WTC11 (cell line): Measurements from ENCODE around the gene POLR3GL. TPM values are rescaled to one million over a fixed set of nuclear protein-coding genes. Genes with fewer than 3 reads are reported as not detected.

Experiments used
- ATAC-seq: fragments of 200-7000 bp; cut with Tn5 transposase; 2 replicates; pipeline ENCODE4 v1.10.0; 2021; ENCODE audit warnings: mild to moderate bottlenecking, moderate library complexity
- CTCF ChIA-PET: fragments of 300-600 bp; sonication (Branson Sonifier 250); formaldehyde crosslinking; loops from one replicate; lab custom pipeline; 2021; ENCODE audit warnings: antibody characterized with exemption; lab: Charles Lee
- POLR2A ChIA-PET: fragments of 350-600 bp; sonication (Branson Sonifier 250); formaldehyde crosslinking; loops from one replicate; lab custom pipeline; 2021; ENCODE audit warnings: antibody characterized with exemption; lab: Charles Lee
- DNase-seq: peaks from one replicate; pipeline ENCODE4 v3.0.0; 2021; ENCODE audit warnings: low spot score
- H3K27ac Mint-ChIP-seq: 2 replicates; pipeline ENCODE4 v1.8.0; 2021; ENCODE audit warnings: mixed read lengths
- H3K27me3 Mint-ChIP-seq: 2 replicates; pipeline ENCODE4 v1.8.0; 2021; ENCODE audit warnings: low read depth, mild to moderate bottlenecking, moderate library complexity, mixed read lengths
- H3K36me3 Mint-ChIP-seq: 2 replicates; pipeline ENCODE4 v1.8.0; 2021; ENCODE audit warnings: mixed read lengths
- H3K4me1 Mint-ChIP-seq: 2 replicates; pipeline ENCODE4 v1.8.0; 2022; ENCODE audit warnings: mixed read lengths
- H3K4me3 Mint-ChIP-seq: 2 replicates; pipeline ENCODE4 v1.8.0; 2021; ENCODE audit warnings: mild to moderate bottlenecking, moderate library complexity, mixed read lengths
- H3K9me3 Mint-ChIP-seq: 2 replicates; pipeline ENCODE4 v1.8.0; 2021; ENCODE audit warnings: mixed read lengths
- AR ChIP-seq: fragments of 250-450 bp; sonication (Bioruptor Pico); IDR thresholded peaks from 2 replicates; pipeline ENCODE4 v1.9.0; 2021; ENCODE audit warnings: mild to moderate bottlenecking
- ATF3 ChIP-seq: sonication (generic); formaldehyde crosslinking; conservative IDR thresholded peaks from 2 replicates; pipeline ENCODE4 v1.8.1; 2022; ENCODE audit warnings: mild to moderate bottlenecking, missing genetic modification reagents
- CDX4 ChIP-seq: fragments of 250-450 bp; sonication (Bioruptor Pico); IDR thresholded peaks from 2 replicates; pipeline ENCODE4 v1.9.0; 2021; ENCODE audit warnings: moderate library complexity, mild to moderate bottlenecking, inconsistent platforms, borderline replicate concordance
- CREM ChIP-seq: sonication (generic); formaldehyde crosslinking; IDR thresholded peaks from 2 replicates; pipeline ENCODE4 v1.8.1; 2022; ENCODE audit warnings: mild to moderate bottlenecking, missing genetic modification reagents, moderate library complexity
- E2F4 ChIP-seq: sonication (generic); formaldehyde crosslinking; IDR thresholded peaks from 2 replicates; pipeline ENCODE4 v1.8.1; 2022; ENCODE audit warnings: low read depth, mild to moderate bottlenecking, moderate library complexity, missing genetic modification reagents, borderline replicate concordance
- ELF4 ChIP-seq: sonication (generic); formaldehyde crosslinking; IDR thresholded peaks from 2 replicates; pipeline ENCODE4 v1.8.1; 2022; ENCODE audit warnings: low read depth, mild to moderate bottlenecking, moderate library complexity, missing genetic modification reagents
- FOXP1 ChIP-seq: sonication (generic); formaldehyde crosslinking; IDR thresholded peaks from 2 replicates; pipeline ENCODE4 v1.8.0; 2022; ENCODE audit warnings: missing genetic modification reagents, mild to moderate bottlenecking, moderate library complexity, borderline replicate concordance
- GRHL2 ChIP-seq: fragments of 250-450 bp; sonication (Bioruptor Pico); IDR thresholded peaks from 2 replicates; pipeline ENCODE4 v1.8.0; 2022; ENCODE audit warnings: mild to moderate bottlenecking, moderate library complexity; ENCODE audit not compliant: insufficient replicate concordance, severe bottlenecking
- GTF2I ChIP-seq: fragments of 250-450 bp; sonication (Bioruptor Pico); conservative IDR thresholded peaks from 2 replicates; pipeline ENCODE4 v1.4.0; 2021; ENCODE audit warnings: mild to moderate bottlenecking
- HMGA2 ChIP-seq: fragments of 250-450 bp; sonication (Bioruptor Pico); IDR thresholded peaks from 2 replicates; pipeline ENCODE4 v1.4.0; 2021; ENCODE audit warnings: mild to moderate bottlenecking, moderate library complexity
- HMGXB4 ChIP-seq: sonication (generic); formaldehyde crosslinking; IDR thresholded peaks from 2 replicates; pipeline ENCODE4 v1.8.1; 2023; ENCODE audit warnings: mild to moderate bottlenecking, moderate library complexity, missing genetic modification reagents
- IRF2 ChIP-seq: sonication (generic); formaldehyde crosslinking; IDR thresholded peaks from 2 replicates; pipeline ENCODE4 v1.8.0; 2022; ENCODE audit warnings: low read depth, missing genetic modification reagents, borderline replicate concordance
- NFATC4 ChIP-seq: fragments of 250-450 bp; sonication (Bioruptor Pico); IDR thresholded peaks from 2 replicates; pipeline ENCODE4 v1.9.0; 2021; ENCODE audit warnings: mild to moderate bottlenecking
- NFYB ChIP-seq: sonication (generic); formaldehyde crosslinking; conservative IDR thresholded peaks from 2 replicates; pipeline ENCODE4 v1.8.0; 2022; ENCODE audit warnings: low read depth, missing genetic modification reagents
- RELA ChIP-seq: sonication (generic); formaldehyde crosslinking; IDR thresholded peaks from 2 replicates; pipeline ENCODE4 v1.8.1; 2022; ENCODE audit warnings: missing genetic modification reagents, mild to moderate bottlenecking, borderline replicate concordance
- SMAD3 ChIP-seq: sonication (generic); formaldehyde crosslinking; IDR thresholded peaks from 2 replicates; pipeline ENCODE4 v1.8.0; 2022; ENCODE audit warnings: missing genetic modification reagents, mild to moderate bottlenecking, borderline replicate concordance
- TCF7 ChIP-seq: sonication (generic); formaldehyde crosslinking; IDR thresholded peaks from 2 replicates; pipeline ENCODE4 v1.8.0; 2022; ENCODE audit warnings: mild to moderate bottlenecking, low read depth, missing genetic modification reagents, moderate library complexity
- TEAD4 ChIP-seq: sonication (generic); formaldehyde crosslinking; IDR thresholded peaks from 2 replicates; pipeline ENCODE4 v1.8.0; 2022; ENCODE audit warnings: mild to moderate bottlenecking, missing genetic modification reagents
- USF1 ChIP-seq: sonication (generic); formaldehyde crosslinking; IDR thresholded peaks from 2 replicates; pipeline ENCODE4 v1.8.0; 2022; ENCODE audit warnings: mild to moderate bottlenecking, missing genetic modification reagents
- ZBTB43 ChIP-seq: sonication (generic); formaldehyde crosslinking; IDR thresholded peaks from 2 replicates; pipeline ENCODE4 v1.8.1; 2023; ENCODE audit warnings: mild to moderate bottlenecking, missing genetic modification reagents
- ZNF219 ChIP-seq: sonication (generic); formaldehyde crosslinking; IDR thresholded peaks from 2 replicates; pipeline ENCODE4 v1.8.0; 2023; ENCODE audit warnings: missing genetic modification reagents, mild to moderate bottlenecking, borderline replicate concordance
- ZNF232 ChIP-seq: sonication (generic); formaldehyde crosslinking; IDR thresholded peaks from 2 replicates; pipeline ENCODE4 v1.8.0; 2022; ENCODE audit warnings: mild to moderate bottlenecking, missing genetic modification reagents
- ZNF263 ChIP-seq: sonication (generic); formaldehyde crosslinking; IDR thresholded peaks from 2 replicates; pipeline ENCODE4 v1.8.1; 2022; ENCODE audit warnings: low read depth, mild to moderate bottlenecking, moderate library complexity, missing genetic modification reagents
- ZNF416 ChIP-seq: fragments of 250-450 bp; sonication (Bioruptor Pico); IDR thresholded peaks from 2 replicates; pipeline ENCODE4 v1.9.0; 2021; ENCODE audit warnings: mild to moderate bottlenecking, inconsistent platforms
- total RNA-seq: library from RNA; stranded (reverse); gene quantifications from 3 replicates; pipeline ENCODE4 v1.2.3, GENCODE V29; 2021

Gene POLR3GL
- total RNA-seq, 1 experiment from 2014 or later, result 3.8 TPM

- no peak for DNase-seq
- ATAC-seq, result peak; percentile 12
- peaks cover 41% of the 10 kb centered on the region for H3K36me3 Mint-ChIP-seq
- TF ChIP-seq FOXP1 (CRISPR knock-in tag), result 0 out of 2 replicates have a peak, but pooled peaks have one; percentile 2
- no peak for TF ChIP-seq TEAD4
- TF ChIP-seq ZNF263, result no peak
- no peak for TF ChIP-seq CREM
- TF ChIP-seq USF1 (CRISPR knock-in tag), result no peak
- no peak for TF ChIP-seq ZNF219 (CRISPR knock-in tag)
- no peak for TF ChIP-seq ZBTB43
- ChIA-PET POLR2A (interaction anchor here (0.8 to 1.0 kb wide), 2 partner anchors 17 to 70 kb away, joined by 4 read pairs; partner anchors contain the start of gene RBM8A), CTCF (interaction anchor here (0.8 to 3.4 kb wide), 5 partner anchors 10 to 105 kb away, joined by 4 to 14 read pairs (median 7); no protein-coding TSS in a partner anchor)
- no peaks in the 10 kb centered on the region for H3K27me3 Mint-ChIP-seq
- peak overlapping the region; percentile 97 for H3K27ac Mint-ChIP-seq
- H3K4me3 Mint-ChIP-seq, result peak overlapping the region; percentile 98
- H3K4me1 Mint-ChIP-seq, result peaks cover 59% of the 10 kb centered on the region
- no peaks in the 10 kb centered on the region for H3K9me3 Mint-ChIP-seq
These were observed 32.7 kb downstream of the POLR3GL start for GRCh38 chr1:145997016-145997717.

- DNase-seq (no peak), ATAC-seq (no peak)
- Mint-ChIP-seq H3K27ac (peak overlapping the region; percentile 97), H3K4me1 (peaks cover 54% of the 10 kb centered on the region), H3K27me3 (no peaks in the 10 kb centered on the region), H3K36me3 (peaks cover 38% of the 10 kb centered on the region), H3K9me3 (no peaks in the 10 kb centered on the region), H3K4me3 (peak overlapping the region; percentile 98)
- POLR2A ChIA-PET, result no interaction called here
- TF ChIP-seq RELA (CRISPR knock-in tag) (no peak), FOXP1 (CRISPR knock-in tag) (no peak), TCF7 (CRISPR knock-in tag) (no peak), GTF2I (CRISPR knock-in tag) (no peak), NFYB (no peak), GRHL2 (no peak), ELF4 (CRISPR knock-in tag) (no peak), ATF3 (CRISPR knock-in tag) (no peak), HMGA2 (CRISPR knock-in tag) (no peak), IRF2 (CRISPR knock-in tag) (no peak), CREM (no peak), HMGXB4 (no peak), NFATC4 (CRISPR knock-in tag) (no peak), AR (no peak), CDX4 (no peak), E2F4 (CRISPR knock-in tag) (no peak), ZNF416 (CRISPR knock-in tag) (no peak), SMAD3 (no peak), ZNF232 (no peak)
- CTCF ChIA-PET, result interaction anchor here (0.5 to 3.4 kb wide), 5 partner anchors 9 to 106 kb away, joined by 3 to 14 read pairs (median 5); no protein-coding TSS in a partner anchor
These were observed 33.2 kb downstream of the POLR3GL start for GRCh38 chr1:145997718-145998023.
